Natural killer cell treated with Interleukin-12 subunit alpha and Interleukin-12 subunit beta and Interleukin-15 and Interleukin-18, amount 100 ng/mL, for 72 hours (primary cell): ENCODE data around the gene PNO1. TPM values are rescaled to one million over a fixed set of nuclear protein-coding genes. Genes with fewer than 3 reads are reported as not detected.
"Not testable (repeated sequence)": the region's sequence is repeated elsewhere in the genome, so short reads cannot be mapped to it uniquely, and the experiment has no call there.

Experiments
- ATAC-seq, 2 donors: fragments of 150-1000 bp; cut with Tn5 transposase in 1 of 2; sonication (Bioruptor Pico), chemical (Tn5 transposase) in 1 of 2; 2 replicates each; pipeline ENCODE4 v1.10.0; 2021
- DNase-seq: peaks from one replicate; pipeline ENCODE4 v3.0.0; 2022; ENCODE audit warnings: low spot score
- H3K27ac Mint-ChIP-seq, 2 donors: 1 replicate in 1 of 2; 2 replicates in 1 of 2; pipeline ENCODE4 v1.8.0; 2022; ENCODE audit warnings: mixed read lengths in 2 of 2, mild to moderate bottlenecking in 1 of 2, moderate library complexity in 1 of 2
- H3K27me3 Mint-ChIP-seq, 2 donors: 1 replicate in 1 of 2; 2 replicates in 1 of 2; pipeline ENCODE4 v1.8.0; 2022; ENCODE audit warnings: mixed read lengths in 2 of 2
- H3K36me3 Mint-ChIP-seq: one replicate; pipeline ENCODE4 v1.8.0; 2022; ENCODE audit warnings: mixed read lengths
- H3K4me1 Mint-ChIP-seq, 2 donors: 1 replicate in 1 of 2; 2 replicates in 1 of 2; pipeline ENCODE4 v1.8.0; 2022; ENCODE audit warnings: low read depth in 2 of 2, mixed read lengths in 2 of 2, mild to moderate bottlenecking in 1 of 2
- H3K4me3 Mint-ChIP-seq: one replicate; pipeline ENCODE4 v1.8.0; 2022; ENCODE audit warnings: mixed read lengths
- H3K9me3 Mint-ChIP-seq: 2 replicates; pipeline ENCODE4 v1.8.0; 2022; ENCODE audit warnings: mixed read lengths
- total RNA-seq, 2 donors: library from RNA; stranded (reverse); gene quantifications; one replicate each; pipeline ENCODE4 v1.2.3, GENCODE V29; 2022

PNO1 gene
- total RNA-seq, result 10 to 100 TPM; 21.1 to 33.3 TPM

DNA sequence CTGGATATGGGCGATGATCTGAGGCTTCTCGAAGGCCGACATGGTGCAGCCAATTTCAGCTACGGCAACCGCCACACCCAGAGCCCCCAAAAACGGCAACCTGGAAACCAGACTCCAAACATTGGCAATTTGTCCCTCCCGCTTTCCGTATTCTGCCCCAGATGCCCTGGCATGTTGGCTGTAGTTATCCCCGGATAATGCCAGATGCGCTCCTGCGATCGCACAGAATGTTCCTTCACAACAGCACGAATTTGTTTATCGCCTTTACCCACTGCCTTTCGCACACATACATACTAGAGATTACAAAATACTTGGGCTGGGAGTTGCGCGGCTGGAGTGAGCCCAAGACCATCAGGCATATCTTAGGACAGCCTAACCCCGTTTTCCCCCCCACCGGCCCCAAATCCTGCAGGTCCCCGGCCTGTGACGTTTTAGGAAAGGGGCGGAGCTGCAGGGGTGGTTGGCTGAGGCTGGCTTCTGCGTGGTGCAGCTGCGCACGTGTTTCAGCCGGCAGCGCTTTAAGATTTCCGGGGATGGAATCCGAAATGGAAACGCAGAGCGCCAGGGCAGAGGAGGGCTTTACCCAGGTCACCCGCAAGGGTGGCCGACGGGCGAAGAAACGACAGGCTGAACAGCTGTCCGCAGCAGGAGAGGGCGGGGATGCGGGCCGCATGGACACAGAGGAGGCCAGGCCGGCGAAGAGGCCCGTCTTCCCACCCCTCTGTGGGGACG lies at the start of gene PNO1:
Gene PNO1 (plus strand): TSS at position 487 of the 732 bp plus-strand sequence. CDS start 47 bp downstream, at position 534.
- DNase-seq (peak; percentile 96), ATAC-seq (peak; percentile 98)
- Mint-ChIP-seq H3K4me3 (peak within 1 kb of the TSS; percentile 100), H3K27me3 (no peaks in the 10 kb centered on the region), H3K36me3 (peaks cover 32% of the 10 kb centered on the region), H3K9me3 (no peaks in the 10 kb centered on the region), H3K27ac (peak within 1 kb of the TSS; percentile 97 to 100), H3K4me1 (peaks cover 22 to 35% of the 10 kb centered on the region in 2 donors)

DNA sequence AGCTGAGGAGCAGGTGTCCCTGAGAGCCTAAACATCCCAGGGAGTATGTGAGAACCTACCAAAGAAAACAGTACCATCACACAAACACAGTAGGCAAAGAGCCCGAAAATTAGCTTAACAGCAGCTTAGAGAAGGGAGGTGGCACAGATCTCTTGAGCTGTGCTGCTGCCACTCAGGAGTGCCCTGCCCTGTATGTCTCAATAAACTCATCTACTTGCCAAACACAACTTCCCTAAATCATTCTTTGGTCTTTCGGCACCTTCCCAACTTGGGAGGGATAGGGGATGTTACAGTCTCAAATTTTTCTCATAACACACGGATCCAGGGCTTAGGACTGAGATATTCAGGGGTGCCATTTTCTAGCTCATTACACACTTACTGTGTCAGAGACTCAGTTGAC lies 49.6 kb upstream of the PNO1 start:
- Mint-ChIP-seq H3K4me3 (no peak overlapping the region), H3K36me3 (peaks cover 14% of the 10 kb centered on the region)
- no peak for DNase-seq

DNA sequence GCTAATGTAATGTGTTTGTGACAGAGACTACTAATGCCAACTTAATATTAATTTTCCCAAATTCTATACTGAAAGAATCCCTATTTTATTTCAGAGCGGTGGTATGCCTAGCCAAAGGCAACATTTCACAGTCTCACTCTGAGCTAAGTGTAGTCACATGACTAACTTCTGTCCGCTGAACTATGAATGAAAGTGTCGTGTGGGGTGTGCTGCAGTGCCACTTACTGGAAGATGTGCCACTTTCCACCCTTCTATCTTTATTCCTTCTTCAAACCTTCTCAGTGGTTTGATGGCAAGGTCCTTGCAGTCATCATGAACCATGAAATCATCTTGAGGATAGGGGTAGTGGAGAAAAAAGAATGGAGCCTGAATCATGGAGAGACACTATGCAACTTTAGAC lies 47.6 kb upstream of the PNO1 start:
- Mint-ChIP-seq H3K9me3 (peaks cover 9% of the 10 kb centered on the region), H3K27me3 (peaks cover 0 to 2% of the 10 kb centered on the region in 2 donors), H3K4me1 (no peaks in the 10 kb centered on the region), H3K4me3 (no peak overlapping the region), H3K36me3 (peaks cover 14% of the 10 kb centered on the region), H3K27ac (no peak overlapping the region)
- ATAC-seq (no peak), DNase-seq (no peak)

More for the DNA sequence above, 49.6 kb upstream of the PNO1 start:
- ATAC-seq, result no peak
- H3K9me3 Mint-ChIP-seq, result peaks cover 9% of the 10 kb centered on the region
- no peaks in the 10 kb centered on the region for H3K4me1 Mint-ChIP-seq
- no peaks in the 10 kb centered on the region for H3K27me3 Mint-ChIP-seq
- no peak overlapping the region for H3K27ac Mint-ChIP-seq

DNA sequence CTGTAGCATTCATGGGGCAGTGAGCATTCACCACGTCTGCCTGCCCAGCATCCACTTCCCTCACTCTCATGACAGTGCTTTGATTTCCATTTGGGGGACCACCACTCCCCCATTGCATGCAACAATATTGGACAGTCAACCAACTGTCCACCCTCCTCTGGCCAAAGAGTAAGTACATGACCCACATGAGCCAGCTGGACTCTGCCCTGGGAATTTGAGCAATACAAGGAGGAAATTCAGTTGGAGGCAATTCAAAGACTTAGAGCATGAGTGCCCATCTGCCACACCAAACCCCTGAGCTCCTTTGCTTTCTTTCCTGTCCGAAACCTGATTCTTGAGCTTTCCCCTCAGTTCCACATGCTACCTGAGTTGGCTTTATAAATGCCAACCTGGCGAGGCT lies 41.7 kb upstream of the PNO1 start:
- H3K27ac Mint-ChIP-seq, result no peak overlapping the region
- H3K9me3 Mint-ChIP-seq, result no peaks in the 10 kb centered on the region
- DNase-seq, result no peak
- H3K4me3 Mint-ChIP-seq, result no peak overlapping the region
- ATAC-seq, result no peak
- peaks cover 0 to 3% of the 10 kb centered on the region in 2 donors for H3K27me3 Mint-ChIP-seq
- H3K4me1 Mint-ChIP-seq, result peaks cover 18 to 19% of the 10 kb centered on the region in 2 donors
- no peaks in the 10 kb centered on the region for H3K36me3 Mint-ChIP-seq

DNA sequence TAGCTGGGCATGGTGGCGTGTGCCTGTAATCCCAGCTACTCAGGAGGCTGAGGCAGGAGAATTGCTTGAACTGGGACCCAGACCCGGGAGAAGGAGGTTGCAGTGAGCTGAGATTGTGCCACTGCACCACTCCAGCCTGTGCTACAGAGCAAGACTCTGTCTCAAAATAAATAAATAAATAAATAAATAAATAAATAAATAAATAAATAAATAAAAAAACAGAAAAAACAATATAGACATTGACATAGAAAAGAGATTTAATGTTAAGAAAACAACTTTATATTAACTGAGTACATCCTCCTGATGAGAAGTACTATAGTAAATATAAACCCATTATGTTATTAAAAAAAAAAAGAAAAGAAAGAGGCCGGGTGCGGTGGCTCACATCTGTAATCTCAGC lies 39.8 kb upstream of the PNO1 start:
- ATAC-seq, H3K4me3 Mint-ChIP-seq, H3K36me3 Mint-ChIP-seq, H3K27me3 Mint-ChIP-seq, DNase-seq, H3K9me3 Mint-ChIP-seq, H3K27ac Mint-ChIP-seq: not testable (repeated sequence)
- peaks cover 31 to 36% of the 10 kb centered on the region in 2 donors for H3K4me1 Mint-ChIP-seq

DNA sequence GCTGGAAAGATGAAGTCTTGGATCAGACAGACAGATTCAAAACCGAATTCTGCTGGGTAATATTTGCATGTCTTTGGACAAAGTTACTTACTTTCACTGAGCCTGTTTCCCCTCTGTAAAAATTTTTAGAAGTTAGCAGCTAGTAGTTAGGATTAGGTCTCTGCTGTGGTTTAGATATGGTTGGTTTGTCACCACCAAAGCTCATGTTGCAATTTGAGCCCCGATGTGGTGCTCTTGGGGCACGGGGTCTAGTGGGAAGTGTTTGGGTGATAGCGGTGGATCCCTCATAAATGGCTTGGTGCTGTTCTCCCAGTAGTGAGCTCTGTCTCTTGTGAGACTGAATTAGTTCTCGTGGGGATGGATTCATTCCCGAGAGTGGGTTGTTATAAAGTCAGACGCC lies 38.9 kb upstream of the PNO1 start:
- no peaks in the 10 kb centered on the region for H3K36me3 Mint-ChIP-seq
- no peaks in the 10 kb centered on the region for H3K9me3 Mint-ChIP-seq
- ATAC-seq (no peak), DNase-seq (no peak)
- H3K27ac Mint-ChIP-seq, result no peak overlapping the region
- H3K4me3 Mint-ChIP-seq, result no peak overlapping the region
- peaks cover 0 to 3% of the 10 kb centered on the region in 2 donors for H3K27me3 Mint-ChIP-seq
- peaks cover 31 to 36% of the 10 kb centered on the region in 2 donors for H3K4me1 Mint-ChIP-seq

DNA sequence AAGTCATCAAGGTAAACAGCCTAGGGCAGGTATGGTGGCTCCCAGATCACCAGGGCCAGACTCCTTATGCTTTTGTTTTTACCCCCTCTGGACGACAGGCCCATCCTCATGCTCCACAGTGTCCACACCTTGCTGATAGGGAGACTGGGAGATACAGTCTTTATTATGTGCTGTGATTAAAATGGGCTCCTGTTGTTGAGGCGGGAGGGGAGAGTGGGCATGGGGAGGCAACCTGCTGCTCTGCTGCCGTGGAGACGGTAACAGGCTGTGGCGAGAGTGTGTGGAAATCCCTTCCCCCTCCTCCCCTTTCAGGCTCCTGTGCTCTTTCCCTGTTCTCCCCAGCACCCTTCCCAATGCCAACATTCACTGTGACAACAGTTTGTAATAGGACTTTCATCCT lies 38.2 kb upstream of the PNO1 start:
- no peak for ATAC-seq
- Mint-ChIP-seq H3K27ac (peak overlapping the region in 1 of 2 donors; percentile 63), H3K27me3 (peaks cover 0 to 3% of the 10 kb centered on the region in 2 donors), H3K36me3 (no peaks in the 10 kb centered on the region), H3K4me1 (peaks cover 31 to 36% of the 10 kb centered on the region in 2 donors), H3K9me3 (no peaks in the 10 kb centered on the region), H3K4me3 (no peak overlapping the region)
- DNase-seq, result no peak

DNA sequence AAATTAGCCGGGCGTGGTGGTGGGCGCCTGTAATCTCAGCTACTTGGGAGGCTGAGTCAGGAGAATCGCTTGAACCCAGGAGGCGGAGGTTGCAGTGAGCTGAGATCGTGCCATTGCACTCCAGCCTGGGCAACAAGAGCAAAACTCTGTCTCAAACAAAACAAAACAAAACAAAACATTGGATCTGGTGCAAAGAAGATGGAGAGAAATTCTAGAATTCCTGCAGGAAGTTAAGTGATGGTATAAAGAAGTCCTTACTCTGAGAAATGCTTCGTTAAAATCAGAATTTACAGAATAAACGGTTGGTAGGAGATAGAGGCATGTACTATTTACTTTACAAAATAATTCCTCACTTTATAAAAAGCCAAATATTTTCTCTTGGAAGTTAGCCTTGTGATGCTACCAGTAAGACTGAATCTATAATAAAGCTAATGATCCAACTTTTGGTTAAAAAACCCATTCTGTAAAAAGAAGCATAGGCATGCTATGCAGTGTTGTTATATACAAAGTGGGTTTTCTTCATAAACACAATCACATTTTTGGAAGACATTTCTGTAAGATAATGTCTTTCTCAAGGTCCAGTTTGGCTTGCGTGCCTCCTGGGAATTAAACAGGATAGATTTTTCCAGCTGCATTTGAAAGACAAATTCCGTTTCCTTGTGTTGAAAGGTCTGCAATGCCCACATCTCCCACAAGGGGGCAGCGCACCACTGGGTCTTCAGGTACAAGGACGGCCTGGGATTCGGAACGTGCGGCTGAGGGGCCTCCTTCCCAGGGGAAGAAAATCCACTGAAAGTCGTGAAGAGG lies 35.6 kb upstream of the PNO1 start:
- H3K27ac Mint-ChIP-seq, result peak overlapping the region; percentile 57 to 84
- no peaks in the 10 kb centered on the region for H3K27me3 Mint-ChIP-seq
- no peaks in the 10 kb centered on the region for H3K9me3 Mint-ChIP-seq
- peak overlapping the region; percentile 64 for H3K4me3 Mint-ChIP-seq
- ATAC-seq (peak in 1 of 2 donors; percentile 69), DNase-seq (no peak)
- peaks cover 31 to 36% of the 10 kb centered on the region in 2 donors for H3K4me1 Mint-ChIP-seq
- H3K36me3 Mint-ChIP-seq, result no peaks in the 10 kb centered on the region

DNA sequence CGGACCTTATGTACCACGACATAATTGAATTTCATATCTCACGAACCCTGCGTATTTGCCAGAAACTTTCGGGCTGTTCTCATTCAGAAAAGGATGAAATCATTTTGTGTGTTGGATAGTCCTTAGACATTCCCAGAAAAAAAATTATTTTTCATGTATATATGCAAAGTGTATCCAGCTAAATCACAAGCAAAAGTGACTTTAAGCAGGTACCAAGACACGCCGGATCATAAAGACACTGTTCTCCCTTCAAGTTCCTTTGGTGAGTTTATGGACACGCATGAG lies 35.1 kb upstream of the PNO1 start:
- Mint-ChIP-seq H3K4me3 (no peak overlapping the region), H3K27ac (no peak overlapping the region), H3K4me1 (peaks cover 31 to 36% of the 10 kb centered on the region in 2 donors), H3K36me3 (no peaks in the 10 kb centered on the region), H3K9me3 (no peaks in the 10 kb centered on the region), H3K27me3 (no peaks in the 10 kb centered on the region)
- ATAC-seq (no peak), DNase-seq (no peak)

DNA sequence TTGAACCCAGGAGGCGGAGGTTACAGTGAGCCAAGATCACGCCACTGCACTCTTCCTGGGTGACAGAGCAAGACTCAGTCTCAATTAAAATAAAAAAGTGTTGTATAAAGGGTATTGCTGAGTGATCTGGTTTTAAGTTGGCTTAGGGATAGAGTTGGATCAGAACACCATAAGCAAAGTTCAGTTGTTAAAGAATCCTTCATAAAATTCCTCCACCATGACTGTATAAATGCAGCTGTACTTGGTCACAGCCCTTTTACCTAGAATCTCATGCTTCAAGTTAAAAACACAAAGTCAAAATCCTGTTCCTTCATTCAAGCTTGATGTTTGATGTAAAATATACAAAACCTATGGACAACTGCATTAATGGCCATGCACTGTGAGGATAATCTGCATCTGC lies 33.4 kb upstream of the PNO1 start:
- Mint-ChIP-seq H3K36me3 (no peaks in the 10 kb centered on the region), H3K9me3 (no peaks in the 10 kb centered on the region), H3K27me3 (no peaks in the 10 kb centered on the region), H3K27ac (no peak overlapping the region), H3K4me1 (peaks cover 26 to 29% of the 10 kb centered on the region in 2 donors), H3K4me3 (no peak overlapping the region)
- ATAC-seq (no peak), DNase-seq (no peak)

DNA sequence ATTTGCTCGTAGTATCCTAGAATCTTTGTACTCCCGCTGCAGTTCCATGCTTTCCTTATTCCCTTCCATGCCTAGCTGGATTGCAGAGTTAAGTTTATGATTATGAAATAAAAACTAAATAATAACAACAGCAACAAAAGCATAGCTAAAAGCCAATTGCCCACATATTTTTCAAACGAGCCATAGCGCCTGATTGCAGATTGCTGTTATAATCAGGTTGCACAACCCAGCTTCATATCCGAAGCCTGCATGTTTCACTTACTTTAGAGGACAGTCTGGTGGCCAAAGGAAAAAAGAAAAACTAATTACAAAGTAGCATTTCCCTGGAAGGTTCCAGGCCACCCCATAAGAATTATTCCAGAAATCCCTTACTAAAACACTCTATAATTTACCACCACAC lies 31.9 kb upstream of the PNO1 start:
- H3K27me3 Mint-ChIP-seq, result no peaks in the 10 kb centered on the region
- H3K9me3 Mint-ChIP-seq, result no peaks in the 10 kb centered on the region
- H3K4me1 Mint-ChIP-seq, result peaks cover 15 to 18% of the 10 kb centered on the region in 2 donors
- DNase-seq, result no peak
- ATAC-seq, result no peak
- H3K36me3 Mint-ChIP-seq, result no peaks in the 10 kb centered on the region
- no peak overlapping the region for H3K27ac Mint-ChIP-seq
- H3K4me3 Mint-ChIP-seq, result no peak overlapping the region

DNA sequence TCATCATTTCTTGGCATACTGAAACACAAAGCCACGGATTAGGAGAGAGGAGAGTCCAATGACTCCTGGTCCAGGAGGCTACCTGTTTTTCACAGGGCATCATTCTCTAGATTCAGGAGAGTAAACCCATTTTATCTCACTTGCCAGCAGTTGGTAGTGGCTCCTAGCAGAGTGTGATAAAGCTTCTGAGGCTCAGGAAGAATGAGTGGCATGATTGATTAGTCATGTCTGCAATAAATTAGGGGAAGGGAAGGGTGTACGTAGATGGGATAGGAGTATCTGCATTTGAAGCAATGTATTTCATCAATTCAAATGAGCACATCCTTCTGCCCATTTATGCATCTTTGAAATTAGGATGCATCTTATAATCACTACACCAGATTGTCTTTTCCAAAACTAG lies 31.1 kb upstream of the PNO1 start:
- no peaks in the 10 kb centered on the region for H3K27me3 Mint-ChIP-seq
- no peak overlapping the region for H3K27ac Mint-ChIP-seq
- DNase-seq (no peak), ATAC-seq (no peak)
- H3K4me1 Mint-ChIP-seq, result peaks cover 7 to 11% of the 10 kb centered on the region in 2 donors
- H3K36me3 Mint-ChIP-seq, result no peaks in the 10 kb centered on the region
- no peaks in the 10 kb centered on the region for H3K9me3 Mint-ChIP-seq
- no peak overlapping the region for H3K4me3 Mint-ChIP-seq

DNA sequence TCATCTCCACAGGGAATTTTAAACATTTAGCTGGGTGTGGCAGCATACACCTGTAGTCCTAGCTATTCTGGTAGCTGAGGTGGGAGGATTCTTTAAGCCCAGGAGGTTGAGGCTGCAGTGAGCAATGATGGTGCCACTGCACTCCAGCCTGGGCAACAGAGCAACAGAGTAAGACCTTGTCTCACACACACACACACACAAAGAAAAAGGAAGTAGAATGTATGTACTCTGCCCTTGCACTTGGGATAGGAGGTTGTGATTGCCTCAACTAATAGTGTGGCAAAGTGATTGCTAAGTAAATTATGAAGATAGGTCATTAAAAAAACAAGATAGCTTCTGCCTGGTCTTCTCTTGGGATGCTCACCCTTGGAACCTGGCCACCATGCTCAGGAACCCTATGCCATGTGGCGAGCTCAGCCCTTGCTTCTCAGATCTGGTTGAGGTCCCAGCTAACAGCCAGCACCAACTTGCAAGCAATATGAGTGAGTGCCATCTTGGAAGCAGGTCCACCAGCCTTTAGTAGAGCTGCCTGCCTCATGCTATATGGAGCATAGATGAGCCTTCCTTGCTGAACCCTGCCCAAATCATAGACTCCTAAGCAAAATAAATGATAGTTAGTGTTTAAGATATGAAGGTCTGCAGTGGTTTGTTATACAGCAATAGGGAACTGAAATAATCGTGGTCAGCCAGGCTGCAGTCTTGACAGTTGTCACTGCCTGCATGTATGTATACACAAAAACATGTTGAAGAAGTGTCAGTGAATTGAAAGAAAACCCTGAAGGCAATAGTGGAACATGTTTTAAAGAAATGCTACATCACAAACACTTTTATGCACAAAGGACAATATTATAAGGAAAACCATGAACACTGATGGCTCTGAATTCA lies 30.1 kb upstream of the PNO1 start:
- no peak overlapping the region for H3K4me3 Mint-ChIP-seq
- DNase-seq (no peak), ATAC-seq (no peak)
- H3K36me3 Mint-ChIP-seq, result peaks cover under 1% of the 10 kb centered on the region
- H3K27ac Mint-ChIP-seq, result no peak overlapping the region
- H3K27me3 Mint-ChIP-seq, result no peaks in the 10 kb centered on the region
- no peaks in the 10 kb centered on the region for H3K9me3 Mint-ChIP-seq
- H3K4me1 Mint-ChIP-seq, result peaks cover 0 to under 1% of the 10 kb centered on the region in 2 donors
